ENCODE measurements around the gene CPZ. TPM values are rescaled to one million over a fixed set of nuclear protein-coding genes. Genes with fewer than 3 reads are reported as not detected.

The CPZ gene
- total and polyA plus RNA-seq, 2 of the 4 experiments (the other 2 are of a cell fraction) = 0.90 to 10.3 TPM

GRCh38 chr4:8542776-8543525 lies 49.6 kb upstream of the CPZ start:
- Histone ChIP-seq H3K4me3 (ENCODE audit: insufficient read depth, low read depth, low read length) (no peak overlapping the region), H3K27me3 (ENCODE audit: control insufficient read depth, insufficient read depth, low read length) (peaks cover 6% of the 10 kb centered on the region; the same call in 1 of the 2 replicates), H2BK20ac (ENCODE audit: low read depth, low read length) (no peak overlapping the region), H3K27ac (ENCODE audit: insufficient read depth, low read length) (no peak overlapping the region), H3K18ac (ENCODE audit: low read depth, low read length) (no peak overlapping the region), H4K91ac (ENCODE audit: insufficient read depth, low read depth, low read length) (no peak overlapping the region), H3K9me3 (ENCODE audit: control insufficient read depth, insufficient read depth, low read length) (no peaks in the 10 kb centered on the region), H2BK15ac (ENCODE audit: low read depth, low read length) (no peak overlapping the region), H3K4ac (ENCODE audit: low read depth, low read length) (no peak overlapping the region), H3K79me1 (ENCODE audit: low read depth in 1 of 2, low read length in 2 of 2) (no peaks in the 10 kb centered on the region), H2BK5ac (ENCODE audit: low read depth, low read length, poor library complexity, severe bottlenecking) (no peak overlapping the region), H3K56ac (ENCODE audit: extremely low read depth, insufficient read depth, low read length) (no peak overlapping the region), H3K9ac (ENCODE audit: low read depth, low read length) (no peak overlapping the region), H4K8ac (ENCODE audit: low read depth in 2 of 2, low read length in 2 of 2) (no peak overlapping the region), H3K4me2 (ENCODE audit: low read depth, low read length) (no peak overlapping the region), H3K36me3 (ENCODE audit: control insufficient read depth, insufficient read depth, low read length) (no peaks in the 10 kb centered on the region), H3K9me1 (ENCODE audit: insufficient read depth, low read length) (no peaks in the 10 kb centered on the region), H4K5ac (ENCODE audit: low read depth, low read length) (no peak overlapping the region), H2AK9ac (replicated peaks; ENCODE audit: low read depth, low read length, poor library complexity) (no peak overlapping the region), H3K23ac (ENCODE audit: low read depth, low read length) (no peak overlapping the region), H3K14ac (replicated peaks; ENCODE audit: low read depth, low read length) (no peak overlapping the region), H3K4me1 (ENCODE audit: control insufficient read depth, insufficient read depth, low read length) (peaks cover 2% of the 10 kb centered on the region; the same call in 1 of the 2 replicates), H2BK120ac (ENCODE audit: low read depth, low read length) (no peak overlapping the region), H2AFZ (replicated peaks; ENCODE audit: low read length, poor library complexity) (no peak overlapping the region), H2AK5ac (ENCODE audit: low read depth, low read length) (no peak overlapping the region), H4K20me1 (ENCODE audit: insufficient read depth, low read length) (no peaks in the 10 kb centered on the region)
- WGBS, 2 experiments (ENCODE audit: extremely low coverage in 2 of 2, insufficient read length in 1 of 2) = 87% methylated on average over 8 of the region's 16 CpGs; no CpG with 5 or more reads in 1 of the 2 experiments
- BruUV-seq (replicated peaks) = no TSS peak
- TF ChIP-seq RAD21 (IDR thresholded peaks at IDR 0.05; ENCODE audit: low read length) = no peak
- no peak for TF ChIP-seq FOS (IDR thresholded peaks at IDR 0.05; ENCODE audit: low read depth, low read length)
- no peak for TF ChIP-seq BHLHE40 (IDR thresholded peaks at IDR 0.05; ENCODE audit: low read depth, low read length)
- no peak for TF ChIP-seq MAFK (IDR thresholded peaks at IDR 0.05; ENCODE audit: low read depth, low read length)
- no peak for TF ChIP-seq MAZ (IDR thresholded peaks at IDR 0.05; ENCODE audit: borderline replicate concordance, low read depth, low read length)
- TF ChIP-seq USF2 (IDR thresholded peaks at IDR 0.05; ENCODE audit: low read depth, low read length) = no peak
- no peak for TF ChIP-seq RFX5 (IDR thresholded peaks at IDR 0.05; ENCODE audit: low read depth, low read length)
- TF ChIP-seq MXI1 (IDR thresholded peaks at IDR 0.05; ENCODE audit: borderline replicate concordance, low read depth, low read length) = no peak
- no peak for TF ChIP-seq NFE2L2 (IDR thresholded peaks at IDR 0.05; ENCODE audit: low read depth, low read length)
- no peak for TF ChIP-seq CTCF (conservative IDR thresholded peaks at IDR 0.05; ENCODE audit: low read depth, low read length)
- TF ChIP-seq RCOR1 (IDR thresholded peaks at IDR 0.05; ENCODE audit: insufficient replicate concordance, low read length) = no peak
- no peak for TF ChIP-seq CHD1 (IDR thresholded peaks at IDR 0.05; ENCODE audit: low read depth, low read length)
- TF ChIP-seq SMC3 (IDR thresholded peaks at IDR 0.05; ENCODE audit: low read depth, low read length) = no peak
- no peak for TF ChIP-seq ELK1 (IDR thresholded peaks at IDR 0.05; ENCODE audit: borderline replicate concordance, low read depth, low read length)
- no peak for TF ChIP-seq POLR2A (IDR thresholded peaks at IDR 0.05; ENCODE audit: low read depth, low read length)
- TF ChIP-seq CEBPB (IDR thresholded peaks at IDR 0.05; ENCODE audit: low read depth, low read length) = no peak
- intact Hi-C loops (cut with micrococcal nuclease) = no loop called here
- ATAC-seq (ENCODE audit: low read depth) (no peak), DNase-seq (no peak)
- dilution Hi-C loops (cut with HindIII; ENCODE audit: low sequenced_read_pairs, unreplicated experiment) = no loop called here
- in situ Hi-C loops (cut with MboI; ENCODE audit: low sequenced_read_pairs) = no loop called here
- POLR2A ChIA-PET (ENCODE audit: unreplicated experiment) = no interaction called here
- CTCF ChIA-PET = no interaction called here
